ENCODE measurements around the gene ASB14.
"Not testable (repeated sequence)": the region's sequence is repeated elsewhere in the genome, so short reads cannot be mapped to it uniquely, and the experiment has no call there.

ASB14 gene

DNA sequence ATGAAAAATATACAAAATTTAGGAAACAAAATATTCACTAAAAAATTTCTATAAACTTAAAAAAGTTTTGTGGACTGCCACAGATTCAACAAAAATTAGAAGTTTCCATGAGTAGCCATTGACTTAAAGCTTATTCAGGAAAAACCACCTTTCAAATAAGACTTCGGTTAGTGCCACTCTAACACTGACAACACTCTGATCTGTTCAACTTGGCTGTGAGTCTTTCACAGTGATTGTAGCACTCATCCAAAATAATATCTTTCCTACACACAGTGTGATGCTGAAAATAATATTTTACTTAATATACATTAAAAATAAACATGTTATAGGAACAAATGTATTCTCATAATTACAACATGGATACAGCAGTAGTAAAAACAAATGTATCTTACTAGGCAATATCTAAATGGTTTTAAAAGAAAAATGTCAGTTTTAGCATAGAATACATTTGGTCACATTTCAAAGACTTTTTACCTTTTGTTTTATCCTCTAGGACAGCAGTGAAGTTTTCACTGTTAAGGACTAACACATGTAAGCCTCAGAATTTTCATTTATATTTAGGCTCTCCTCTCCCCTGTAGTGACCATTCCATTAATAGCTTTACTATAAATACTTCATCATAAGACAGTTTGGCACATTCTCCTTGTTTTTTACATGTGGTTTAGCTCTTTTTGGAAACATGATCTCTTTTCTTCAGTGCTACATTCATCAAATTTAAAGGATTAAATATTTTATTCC is at the start of gene ASB14:
Gene ASB14 (minus strand): TSS at position 527 of the 738 bp plus-strand sequence. CDS start 652 bp downstream, outside the sequence.
- DNase-seq (ENCODE audit: low read depth, low spot score) = no peak

DNA sequence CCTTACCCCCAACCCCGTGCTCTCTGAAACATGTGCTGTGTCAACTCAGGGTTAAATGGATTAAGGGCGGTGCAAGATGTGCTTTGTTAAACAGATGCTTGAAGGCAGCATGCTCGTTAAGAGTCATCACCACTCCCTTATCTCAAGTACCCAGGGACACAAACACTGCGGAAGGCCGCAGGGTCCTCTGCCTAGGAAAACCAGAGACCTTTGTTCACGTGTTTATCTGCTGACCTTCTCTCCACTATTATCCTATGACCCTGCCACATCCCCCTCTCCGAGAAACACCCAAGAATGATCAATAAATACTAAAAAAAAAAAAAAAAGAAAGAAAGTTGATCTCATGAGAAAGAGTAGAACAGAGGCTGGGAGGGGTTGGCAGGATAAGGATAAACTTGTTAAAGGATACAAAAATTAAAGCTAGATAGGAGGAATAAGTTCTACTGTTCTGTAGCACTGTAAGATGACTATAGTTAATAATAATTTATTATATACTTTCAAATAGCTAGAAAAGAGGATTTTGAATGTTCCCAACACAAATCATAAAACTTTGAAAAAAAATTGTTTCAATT is 46.7 kb upstream of the ASB14 start:
- DNase-seq (ENCODE audit: low read depth, low spot score) = not testable (repeated sequence)

DNA sequence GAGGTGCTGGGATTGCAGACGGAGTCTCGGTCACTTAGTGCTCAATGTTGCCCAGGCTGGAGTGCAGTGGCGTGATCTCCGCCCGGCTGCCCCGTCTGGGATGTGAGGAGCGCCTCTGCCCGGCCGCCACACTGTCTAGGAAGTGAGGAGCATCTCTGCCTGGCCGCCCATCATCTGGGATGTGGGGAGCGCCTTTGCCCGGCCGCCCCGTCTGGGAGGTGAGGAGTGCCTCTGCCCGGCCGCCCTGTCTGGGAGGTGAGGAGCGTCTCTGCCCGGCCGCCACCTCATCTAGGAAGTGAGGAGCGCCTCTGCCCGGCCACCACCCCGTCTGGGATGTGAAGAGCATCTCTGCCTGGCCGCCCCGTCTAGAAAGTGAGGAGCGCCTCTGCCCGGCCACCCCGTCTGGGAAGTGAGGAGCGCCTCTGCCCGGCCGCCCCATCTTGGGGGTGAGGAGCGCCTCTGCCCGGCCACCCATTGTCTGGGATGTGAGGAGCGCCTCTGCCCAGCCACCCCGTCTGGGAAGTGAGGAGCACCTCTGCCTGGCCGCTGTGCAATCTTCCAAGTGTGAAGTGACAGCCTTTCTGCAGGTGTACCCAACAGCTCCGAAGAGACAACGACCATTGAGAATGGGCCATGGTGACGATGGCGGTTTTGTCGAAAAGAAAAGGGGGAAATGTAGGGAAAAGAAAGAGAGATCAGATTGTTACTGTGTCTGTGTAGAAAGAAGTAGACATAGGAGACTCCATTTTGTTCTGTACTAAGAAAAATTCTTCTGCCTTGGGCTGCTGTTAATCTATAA is 46.0 kb upstream of the ASB14 start:
- not testable (repeated sequence) for DNase-seq (ENCODE audit: low read depth, low spot score)

DNA sequence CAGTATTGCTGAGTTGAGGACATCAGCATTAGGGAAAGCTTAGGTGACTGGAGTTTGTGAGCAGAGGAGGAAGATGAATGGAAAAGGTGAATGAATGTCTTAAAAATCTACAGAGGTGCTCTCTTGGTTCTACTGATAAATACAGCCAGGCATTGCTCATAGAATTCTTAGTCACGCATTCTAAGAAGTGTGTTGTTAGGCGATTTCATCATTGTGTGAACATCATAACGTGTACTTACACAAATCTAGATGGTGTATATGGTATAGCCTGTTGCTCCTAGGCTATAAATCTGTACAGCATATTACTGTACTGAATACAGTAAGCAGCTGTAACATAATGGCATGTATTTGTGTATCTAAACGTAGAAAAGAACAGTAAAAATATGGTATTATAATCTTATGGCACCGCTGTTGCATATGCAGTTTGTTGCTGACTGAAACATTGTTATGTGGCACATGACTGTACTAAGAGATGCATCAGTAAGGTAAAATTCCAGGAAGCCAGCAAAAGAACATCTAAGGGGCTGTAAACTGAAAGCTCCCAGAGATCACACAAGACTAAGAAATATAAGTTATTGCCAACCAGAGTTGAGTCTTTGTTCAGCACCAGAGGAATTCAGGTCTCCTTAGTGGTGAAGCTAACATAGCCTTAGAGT is 42.9 kb upstream of the ASB14 start:
- DNase-seq (ENCODE audit: low read depth, low spot score) = no peak

DNA sequence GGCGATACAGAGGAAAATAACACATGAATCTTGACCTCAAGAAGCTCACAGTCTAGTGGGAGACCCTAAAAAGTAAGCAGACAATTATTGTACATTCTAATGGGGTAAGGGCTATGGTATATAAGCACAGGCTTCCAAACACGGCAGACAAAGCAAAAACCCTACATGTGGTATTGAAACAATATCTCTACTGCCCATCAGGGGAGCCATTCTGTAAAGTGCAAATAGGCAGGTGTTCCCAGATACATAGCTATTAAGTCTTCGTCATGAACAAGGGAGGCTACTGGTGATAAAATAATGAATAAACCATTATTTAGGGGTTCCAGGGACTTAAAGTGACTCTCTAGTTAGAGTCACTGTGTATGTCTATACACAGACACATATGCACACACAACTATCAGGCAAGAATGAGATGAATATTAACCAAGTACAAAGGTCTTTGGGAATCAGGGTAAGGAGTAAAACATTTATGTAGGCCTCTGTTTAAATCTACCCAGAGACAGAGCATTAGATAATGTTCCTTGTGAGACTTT is 38.7 kb upstream of the ASB14 start:
- no peak for DNase-seq (ENCODE audit: low read depth, low spot score)

DNA sequence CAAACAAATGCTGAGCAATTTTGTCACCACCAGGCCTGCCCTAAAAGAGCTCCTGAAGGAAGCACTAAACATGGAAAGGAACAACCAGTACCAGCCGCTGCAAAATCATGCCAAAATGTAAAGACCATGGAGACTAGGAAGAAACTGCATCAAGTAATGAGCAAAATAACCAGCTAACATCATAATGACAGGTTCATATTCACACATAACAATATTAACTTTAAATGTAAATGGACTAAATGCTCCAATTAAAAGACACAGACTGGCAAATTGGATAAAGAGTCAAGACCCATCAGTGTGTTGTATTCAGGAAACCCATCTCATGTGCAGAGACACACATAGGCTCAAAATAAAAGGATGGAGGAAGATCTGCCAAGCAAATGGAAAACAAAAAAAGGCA is 34.0 kb upstream of the ASB14 start:
- DNase-seq (ENCODE audit: low read depth, low spot score) = not testable (repeated sequence)

DNA sequence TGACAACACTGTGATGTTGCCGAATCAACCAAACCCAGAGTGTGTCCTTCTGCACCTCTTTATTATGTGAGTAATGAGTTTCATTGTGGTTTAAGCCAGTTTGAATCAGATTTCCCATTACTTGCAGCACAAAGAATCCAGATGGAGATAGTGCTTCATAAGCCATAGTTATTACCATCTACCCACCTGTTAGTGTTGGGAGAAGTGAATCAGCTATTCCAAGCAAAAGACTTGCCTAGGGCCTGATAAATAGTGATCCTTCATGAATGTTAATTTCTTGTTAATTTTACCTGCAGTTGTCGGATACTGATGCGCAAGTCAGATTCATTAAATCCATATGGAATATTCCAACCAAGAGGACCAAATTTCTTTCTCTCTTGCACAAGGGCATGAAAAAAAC is 21.7 kb upstream of the ASB14 start:
- DNase-seq (ENCODE audit: low read depth, low spot score) = no peak

DNA sequence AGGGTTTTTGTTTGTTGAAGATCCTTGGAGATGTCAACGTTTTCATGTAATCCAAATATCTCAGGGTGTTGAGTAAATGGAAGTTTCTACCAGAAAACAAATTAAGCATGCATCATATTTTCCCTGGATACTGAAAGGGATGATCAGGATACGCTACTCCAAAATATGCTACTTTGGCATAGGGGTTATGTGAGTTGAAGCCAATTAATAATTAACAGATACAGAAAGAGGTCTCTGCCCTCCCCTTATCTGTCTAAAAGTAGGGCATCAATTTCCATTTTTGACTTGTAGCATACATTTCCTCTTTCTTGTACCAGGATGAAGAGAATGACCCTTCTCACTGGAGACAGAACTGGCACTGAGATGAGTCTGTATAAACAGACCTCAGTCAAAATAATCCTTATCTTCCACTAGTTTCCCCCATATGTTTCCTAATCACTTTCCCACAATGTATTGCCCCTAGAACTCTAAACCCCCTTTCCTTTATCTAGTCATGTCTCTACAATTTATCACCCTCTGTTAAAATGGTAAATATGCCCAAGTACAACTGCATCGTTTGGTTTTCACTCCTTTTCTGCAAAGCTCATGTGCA is 17.4 kb upstream of the ASB14 start:
- DNase-seq (ENCODE audit: low read depth, low spot score) = no peak

DNA sequence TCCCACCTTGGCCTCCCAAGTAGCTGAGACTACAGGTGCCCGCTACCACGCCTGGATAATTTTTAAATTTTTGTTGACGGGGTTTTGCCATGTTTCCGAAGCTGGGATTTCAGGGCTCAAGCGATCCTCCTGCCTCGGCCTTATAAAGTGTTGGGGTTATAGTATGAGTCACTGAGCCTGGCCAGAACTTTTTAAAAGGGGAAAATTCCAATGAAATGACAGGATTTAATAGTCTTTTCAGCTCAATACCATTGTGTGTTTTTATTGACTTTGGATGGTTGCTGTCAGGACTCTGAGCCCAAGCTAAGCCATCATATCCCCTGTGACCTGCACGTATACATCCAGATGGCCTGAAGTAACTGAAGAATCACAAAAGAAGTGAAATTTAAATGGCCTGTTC is 11.0 kb upstream of the ASB14 start:
- DNase-seq (ENCODE audit: low read depth, low spot score) = not testable (repeated sequence)

DNA sequence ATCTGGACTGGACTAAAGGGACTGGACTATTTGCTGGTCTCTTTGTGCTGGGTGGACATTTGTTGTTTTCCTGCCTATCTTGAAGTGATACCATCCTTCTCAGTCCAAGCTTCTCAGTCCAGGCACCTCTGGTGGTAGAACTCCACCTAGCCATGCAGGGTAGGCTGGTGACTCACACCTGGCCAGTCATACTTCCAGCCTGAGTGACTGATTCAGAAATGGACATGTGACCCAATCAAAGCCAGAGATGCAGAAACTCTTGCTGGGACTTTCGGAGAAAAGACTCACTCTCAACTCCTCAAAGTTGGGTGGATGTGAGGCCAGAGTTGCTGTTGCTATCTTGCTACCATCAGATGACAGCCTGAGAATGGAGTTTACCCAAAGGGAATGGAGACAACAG is 5.6 kb upstream of the ASB14 start:
- DNase-seq (ENCODE audit: low read depth, low spot score) = peak; percentile 10

DNA sequence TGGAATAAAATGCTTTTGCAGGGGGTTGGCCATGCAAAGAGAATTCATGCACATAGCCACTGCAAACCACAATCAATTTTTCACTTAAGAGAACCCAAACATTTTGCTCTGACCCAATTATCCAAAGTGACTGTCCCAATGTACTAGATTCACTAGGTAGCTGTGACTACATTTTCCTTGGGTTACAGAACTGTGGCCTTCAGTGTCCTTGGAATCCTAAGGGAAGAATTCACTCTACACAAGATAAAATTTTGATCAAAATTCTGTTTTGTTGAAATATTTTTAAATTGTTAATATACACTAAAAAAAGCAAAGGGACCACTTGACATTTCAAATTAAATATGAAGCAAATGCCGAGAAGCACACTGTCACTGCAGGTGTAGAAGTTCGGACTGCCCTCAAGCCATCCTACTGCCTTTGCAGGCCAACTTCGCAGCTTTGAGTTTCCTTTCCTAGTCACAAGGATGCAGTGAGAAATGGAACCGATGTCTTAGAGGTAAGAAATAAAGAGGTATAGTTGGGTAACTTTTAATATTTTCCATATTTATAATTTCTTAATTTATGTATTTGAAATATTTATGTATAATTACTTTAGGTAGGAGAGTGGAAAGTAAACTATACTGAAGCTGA is 527 bp upstream of the ASB14 start:
- DNase-seq (ENCODE audit: low read depth, low spot score) = no peak

DNA sequence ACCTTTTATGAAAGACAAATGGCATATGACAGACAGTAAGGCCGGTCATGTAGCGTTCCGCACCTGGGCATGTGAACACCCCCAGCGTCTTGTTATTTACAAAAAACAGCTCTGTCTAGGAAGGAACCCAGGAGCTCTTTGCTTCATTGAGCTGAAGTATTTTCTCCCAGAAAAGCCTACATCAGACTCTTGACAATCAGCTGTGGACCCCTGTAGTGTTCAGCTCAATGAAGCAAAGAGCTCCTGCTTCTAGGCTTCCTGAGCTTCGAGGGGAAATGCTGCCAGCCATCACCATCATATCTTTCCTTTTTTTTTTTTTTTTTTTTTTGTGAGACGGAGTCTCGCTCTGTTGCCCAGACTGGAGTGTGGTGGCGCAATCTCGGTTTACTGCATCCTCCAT is 4.1 kb downstream of the ASB14 start:
- no peak for DNase-seq (ENCODE audit: low read depth, low spot score)

DNA sequence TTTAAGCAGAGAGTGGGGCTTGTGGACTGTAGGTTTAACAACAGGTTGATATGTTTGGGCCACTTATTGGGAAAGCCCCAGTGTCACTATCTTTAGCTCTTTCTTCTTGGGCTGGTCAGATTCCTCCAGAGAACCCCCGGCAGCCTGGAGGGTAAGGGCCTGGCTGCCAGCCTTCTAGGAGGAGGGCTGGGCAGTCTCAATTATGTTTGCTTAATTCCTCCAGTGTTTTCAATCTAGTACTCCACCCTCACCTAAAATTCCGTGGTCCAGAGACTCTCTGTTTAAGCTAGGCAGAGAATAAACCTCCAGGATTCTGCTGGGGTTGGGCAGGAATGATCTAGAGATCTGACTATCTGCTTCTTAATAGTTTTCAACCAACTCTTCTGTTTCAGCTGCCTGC is 5.3 kb downstream of the ASB14 start:
- no peak for DNase-seq (ENCODE audit: low read depth, low spot score)

DNA sequence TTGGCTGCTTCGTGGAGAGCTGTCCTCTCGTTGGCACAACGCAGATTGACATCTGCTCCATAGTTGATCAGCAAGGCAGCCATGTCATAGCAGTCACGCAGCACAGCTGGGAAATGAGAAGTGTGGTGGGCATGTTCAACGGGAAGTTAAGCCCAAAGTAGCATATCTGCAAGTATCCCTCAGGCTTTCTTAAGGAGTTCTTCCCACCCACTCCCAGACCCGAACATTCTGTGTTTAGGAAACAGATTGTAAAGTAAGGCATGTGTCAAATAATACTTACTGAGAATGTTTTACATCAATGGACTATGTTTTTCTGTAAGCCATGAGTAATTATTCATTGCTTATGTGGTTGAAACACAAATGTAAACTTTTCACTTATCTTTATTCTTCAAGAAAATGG is 9.2 kb downstream of the ASB14 start:
- no peak for DNase-seq (ENCODE audit: low read depth, low spot score)

DNA sequence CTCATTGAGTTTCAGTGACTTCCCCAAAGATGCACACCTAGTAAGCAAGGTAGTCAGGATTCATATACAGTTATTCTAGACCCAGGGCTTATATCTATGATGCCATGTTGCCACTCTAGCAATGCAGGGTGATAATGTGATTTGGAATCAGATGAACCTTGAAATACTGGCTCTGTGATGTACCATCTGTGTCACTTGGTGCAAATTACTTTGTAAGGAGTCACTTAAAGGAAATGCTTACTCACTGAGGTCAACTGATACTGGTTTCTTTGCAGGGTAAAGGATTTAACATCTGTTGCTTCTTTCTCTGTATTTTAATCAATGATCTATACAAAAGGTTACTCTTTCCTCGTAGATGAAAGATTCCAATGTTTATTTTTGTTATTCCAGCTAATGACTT is 10.8 kb downstream of the ASB14 start:
- DNase-seq (ENCODE audit: low read depth, low spot score) = no peak

DNA sequence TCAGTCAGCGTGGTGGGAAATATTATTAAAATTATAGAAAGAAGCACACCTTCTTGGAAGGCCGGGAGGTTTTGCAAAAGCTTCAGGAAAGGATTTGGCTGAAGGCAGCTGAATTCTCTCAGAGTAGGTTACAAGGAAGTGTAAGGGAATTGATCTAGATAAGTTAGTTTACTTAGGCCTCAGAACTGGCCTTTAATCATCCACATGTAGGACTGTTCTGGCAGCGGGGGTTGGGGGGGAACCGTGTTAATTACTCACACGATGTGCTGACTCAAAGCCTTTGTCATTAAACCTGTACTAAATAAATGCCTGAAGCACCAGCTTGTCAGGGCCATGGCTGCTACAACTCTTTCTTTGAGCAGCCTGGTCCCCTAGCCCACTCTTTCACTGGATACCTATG is 12.8 kb downstream of the ASB14 start:
- no peak for DNase-seq (ENCODE audit: low read depth, low spot score)

DNA sequence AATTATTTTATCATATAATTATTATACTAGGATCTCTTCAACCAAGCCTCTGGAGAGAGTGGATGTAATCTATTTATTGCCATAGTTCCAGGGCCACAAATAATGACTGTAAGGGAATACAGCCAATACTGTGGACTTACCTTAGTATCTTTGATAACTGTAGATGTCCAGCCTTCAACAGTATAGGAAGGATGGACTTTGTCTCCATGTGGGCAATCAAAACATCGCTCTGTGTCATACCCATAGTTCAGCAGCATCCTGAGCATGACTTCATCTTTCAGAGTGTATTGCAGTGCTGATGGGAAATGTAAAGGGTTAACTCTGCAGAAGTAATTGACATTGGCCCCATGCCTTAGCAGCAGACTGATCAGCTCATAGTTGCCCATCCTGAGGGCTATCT is 14.2 kb downstream of the ASB14 start:
- no peak for DNase-seq (ENCODE audit: low read depth, low spot score)

DNA sequence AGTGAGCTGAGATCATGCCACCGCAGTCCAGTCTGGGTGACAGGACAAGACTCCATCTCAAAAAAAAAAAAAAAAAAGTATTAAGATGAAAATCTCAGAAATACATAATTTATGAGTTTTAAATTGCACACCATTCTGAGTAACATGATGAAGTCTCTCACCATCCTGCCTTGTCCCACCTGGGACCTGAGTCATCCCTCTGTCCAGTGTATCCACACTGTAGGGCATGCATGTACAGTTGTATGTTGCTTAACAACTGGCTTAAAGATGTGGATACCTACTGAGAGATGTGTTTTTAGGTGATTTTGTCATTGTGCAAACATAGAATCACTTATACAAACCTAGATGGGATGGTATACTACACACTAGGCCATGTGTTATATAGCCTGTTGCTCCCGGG is 17.1 kb downstream of the ASB14 start:
- DNase-seq (ENCODE audit: low read depth, low spot score) = no peak

DNA sequence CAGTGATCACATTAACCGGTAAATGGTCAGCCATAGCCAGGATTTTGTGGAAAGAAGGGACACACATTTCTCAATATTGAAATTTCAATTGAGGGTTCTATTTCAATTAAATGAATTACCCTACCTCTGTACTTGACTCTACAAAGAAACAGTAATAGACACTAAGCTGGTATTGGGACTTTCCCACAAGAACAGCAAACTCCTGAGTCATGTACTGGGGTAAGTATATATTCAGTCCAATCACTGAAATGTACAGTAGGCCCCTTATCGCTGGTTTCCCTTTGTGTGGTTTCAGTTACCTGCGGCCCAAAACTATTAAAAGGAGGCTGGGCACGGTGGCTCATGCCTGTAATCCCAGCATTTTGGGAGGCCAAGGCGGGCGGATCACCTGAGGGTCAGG is 17.6 kb downstream of the ASB14 start:
- no peak for DNase-seq (ENCODE audit: low read depth, low spot score)

DNA sequence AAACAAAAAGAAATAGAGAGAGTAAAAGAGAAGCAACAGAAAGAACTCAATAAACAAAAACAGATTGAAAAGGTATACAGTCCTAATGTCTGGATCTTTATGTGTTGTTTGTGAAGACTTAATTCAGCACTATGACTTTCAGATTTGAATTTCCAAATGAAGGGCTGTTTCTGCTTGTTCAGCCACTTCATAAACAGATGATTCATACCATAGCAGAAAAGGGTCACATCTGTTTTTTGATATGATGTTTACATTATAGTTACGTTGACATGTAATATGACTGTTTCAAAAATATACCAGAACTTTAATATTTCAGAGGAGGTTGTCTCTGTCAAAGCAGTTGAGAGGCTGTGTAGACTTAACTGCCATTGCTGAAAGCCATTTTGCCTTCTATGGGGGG is 24.1 kb downstream of the ASB14 start:
- no peak for DNase-seq (ENCODE audit: low read depth, low spot score)

DNA sequence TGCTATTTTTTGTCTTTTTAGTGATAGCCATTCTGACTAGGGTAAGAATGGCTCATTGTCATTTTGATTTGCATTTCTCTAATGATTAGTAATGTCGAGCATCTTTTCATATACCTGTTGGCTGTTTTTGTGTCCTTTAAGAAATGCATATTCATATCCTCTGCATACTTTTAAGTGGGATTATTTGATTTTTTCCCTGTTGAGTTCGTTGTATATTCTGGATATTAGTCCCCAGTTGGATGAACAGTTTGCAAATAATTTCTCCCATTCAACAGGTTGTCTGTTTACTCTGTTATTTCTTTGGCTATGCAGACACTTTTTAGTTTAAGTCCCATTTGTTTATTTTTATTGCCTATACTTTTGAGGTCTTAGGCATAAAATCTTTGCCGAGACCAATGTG is 30.6 kb downstream of the ASB14 start:
- no peak for DNase-seq (ENCODE audit: low read depth, low spot score)

Data from ELF-1 (cell line).